ENCODE results near the gene C1S. TPM values are rescaled to one million over a fixed set of nuclear protein-coding genes. Genes with fewer than 3 reads are reported as not detected.
A peak's percentile ranks its signal among the peaks of the same experiment; 100 is the strongest.
"Not testable (repeated sequence)": the region's sequence is repeated elsewhere in the genome, so short reads cannot be mapped to it uniquely, and the experiment has no call there.

Gene C1S
- polyA plus RNA-seq, 1 donor = 80.5 TPM

DNA sequence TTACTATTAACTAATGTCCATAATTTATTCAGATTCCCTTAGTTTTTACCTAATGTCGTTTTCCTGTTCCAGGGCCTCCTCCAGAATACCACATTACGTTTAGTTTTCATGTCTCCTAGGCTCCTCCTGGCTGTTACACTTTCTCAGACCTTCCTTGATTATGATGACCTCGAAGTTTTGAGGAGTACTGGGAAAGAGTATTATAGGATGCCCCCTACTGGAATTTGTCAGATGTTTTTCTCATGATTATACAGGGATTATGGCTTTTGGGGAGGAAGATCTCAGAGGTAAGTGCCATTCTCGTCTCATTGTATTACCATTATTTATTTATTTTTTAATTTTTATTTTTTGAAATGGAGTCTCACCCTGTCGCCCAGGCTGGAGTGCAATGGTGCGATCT, 17.7 kb upstream of the C1S start:
- Histone ChIP-seq H3K4me1 (ENCODE audit: control insufficient read depth, insufficient read depth, low read length) (no peaks in the 10 kb centered on the region), H3K27me3 (ENCODE audit: control insufficient read depth, insufficient read depth, low read length) (no peaks in the 10 kb centered on the region), H3K27ac (ENCODE audit: low read length) (no peak overlapping the region), H3K36me3 (ENCODE audit: control insufficient read depth, insufficient read depth, low read length) (no peaks in the 10 kb centered on the region), H3K4me3 (ENCODE audit: low read length) (no peak overlapping the region), H3K9me3 (ENCODE audit: control insufficient read depth, low read depth, low read length) (no peaks in the 10 kb centered on the region)
- DNase-seq = peak; percentile 37 to 55
- WGBS (ENCODE audit: insufficient coverage, low lambda C conversion rate) = 43% methylated on average over 3 of the region's 6 CpGs

DNA sequence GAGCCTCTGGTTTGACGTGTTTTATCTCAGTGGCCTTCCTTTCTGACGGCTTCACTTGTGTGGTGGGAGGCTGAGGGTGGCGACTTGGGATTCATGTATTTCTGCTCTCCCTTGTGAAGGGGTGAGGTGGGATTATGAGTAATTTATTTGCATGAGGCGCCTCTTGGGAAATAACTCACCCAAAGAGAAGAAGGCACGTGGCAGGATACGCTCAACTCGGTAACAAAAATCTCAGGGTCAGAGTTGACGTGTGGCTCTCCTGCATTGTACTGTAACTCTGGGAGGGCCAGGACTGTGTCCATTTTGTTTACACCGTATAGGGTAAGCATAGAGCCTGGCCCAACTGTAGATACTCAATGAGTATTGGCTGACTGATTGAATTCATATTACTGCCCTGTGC, 14.6 kb upstream of the C1S start:
- Histone ChIP-seq H3K9me3 (ENCODE audit: control insufficient read depth, low read depth, low read length) (no peaks in the 10 kb centered on the region), H3K36me3 (ENCODE audit: control insufficient read depth, insufficient read depth, low read length) (no peaks in the 10 kb centered on the region), H3K4me1 (ENCODE audit: control insufficient read depth, insufficient read depth, low read length) (no peaks in the 10 kb centered on the region), H3K4me3 (ENCODE audit: low read length) (no peak overlapping the region), H3K27ac (ENCODE audit: low read length) (no peak overlapping the region), H3K27me3 (ENCODE audit: control insufficient read depth, insufficient read depth, low read length) (no peaks in the 10 kb centered on the region)
- WGBS (ENCODE audit: insufficient coverage, low lambda C conversion rate) = no CpG with 5 or more reads among the region's 9 CpGs
- DNase-seq = no peak

DNA sequence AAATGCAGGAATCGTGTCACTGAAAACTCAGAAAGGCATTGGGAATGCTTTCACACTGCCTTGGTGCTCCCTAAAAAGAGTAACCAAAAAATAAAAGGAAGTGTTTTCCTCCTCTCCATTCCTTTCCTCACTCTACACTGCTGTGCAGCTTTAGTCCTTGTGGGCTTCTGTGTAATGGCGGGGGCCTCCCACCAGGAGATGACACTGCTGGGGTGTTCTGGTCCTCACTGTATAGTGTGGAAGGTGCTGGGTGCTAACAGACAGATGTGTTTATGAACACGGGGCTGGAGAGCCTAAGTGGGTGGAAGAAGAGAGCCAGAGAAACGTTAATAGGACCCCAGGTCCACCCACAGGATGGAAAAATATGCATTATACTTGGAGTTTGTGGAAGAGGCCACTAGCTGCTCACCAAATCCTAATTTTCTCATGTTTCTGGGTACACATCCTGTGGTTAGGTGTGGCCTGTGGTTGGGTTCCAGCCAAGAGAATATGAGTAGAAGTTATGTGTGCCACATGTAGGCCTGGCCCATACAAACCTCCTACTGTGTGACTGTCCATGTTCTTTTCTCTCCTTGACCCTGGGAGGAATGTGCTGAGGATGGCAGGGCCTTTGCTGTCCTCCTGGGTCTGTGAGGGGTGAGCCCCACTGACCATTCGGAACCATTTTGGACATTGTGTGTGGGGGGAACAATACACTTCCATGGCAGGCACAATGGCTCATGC, 14.0 kb upstream of the C1S start:
- WGBS (ENCODE audit: insufficient coverage, low lambda C conversion rate) = no CpG with 5 or more reads among the region's 5 CpGs
- Histone ChIP-seq H3K4me3 (ENCODE audit: low read length) (no peak overlapping the region), H3K4me1 (ENCODE audit: control insufficient read depth, insufficient read depth, low read length) (no peaks in the 10 kb centered on the region), H3K27me3 (ENCODE audit: control insufficient read depth, insufficient read depth, low read length) (no peaks in the 10 kb centered on the region), H3K27ac (ENCODE audit: low read length) (no peak overlapping the region), H3K9me3 (ENCODE audit: control insufficient read depth, low read depth, low read length) (no peaks in the 10 kb centered on the region), H3K36me3 (ENCODE audit: control insufficient read depth, insufficient read depth, low read length) (no peaks in the 10 kb centered on the region)
- no peak for DNase-seq

DNA sequence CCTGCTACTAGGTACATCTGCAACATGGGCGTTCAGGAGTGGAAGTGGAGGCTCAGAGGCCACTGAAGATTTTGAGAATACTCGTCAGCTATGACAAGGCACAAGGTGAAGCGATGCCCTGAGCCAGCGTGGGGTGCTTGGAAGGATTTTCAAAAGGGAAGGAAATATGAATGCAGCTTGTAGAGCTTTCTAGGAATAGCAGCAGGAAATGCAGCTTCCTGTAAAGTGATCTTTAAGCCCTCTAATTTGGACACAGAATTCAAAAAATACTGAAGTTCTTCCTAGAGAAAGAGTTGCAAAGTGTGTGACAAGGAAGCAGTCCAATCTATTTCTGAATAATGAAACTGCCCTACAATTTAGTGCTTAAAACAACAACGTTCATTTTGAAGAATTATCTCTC, 13.2 kb upstream of the C1S start:
- WGBS (ENCODE audit: insufficient coverage, low lambda C conversion rate) = no CpG with 5 or more reads among the region's 5 CpGs
- Histone ChIP-seq H3K4me1 (ENCODE audit: control insufficient read depth, insufficient read depth, low read length) (no peaks in the 10 kb centered on the region), H3K9me3 (ENCODE audit: control insufficient read depth, low read depth, low read length) (no peaks in the 10 kb centered on the region), H3K4me3 (ENCODE audit: low read length) (no peak overlapping the region), H3K36me3 (ENCODE audit: control insufficient read depth, insufficient read depth, low read length) (no peaks in the 10 kb centered on the region), H3K27ac (ENCODE audit: low read length) (no peak overlapping the region), H3K27me3 (ENCODE audit: control insufficient read depth, insufficient read depth, low read length) (no peaks in the 10 kb centered on the region)
- no peak for DNase-seq

DNA sequence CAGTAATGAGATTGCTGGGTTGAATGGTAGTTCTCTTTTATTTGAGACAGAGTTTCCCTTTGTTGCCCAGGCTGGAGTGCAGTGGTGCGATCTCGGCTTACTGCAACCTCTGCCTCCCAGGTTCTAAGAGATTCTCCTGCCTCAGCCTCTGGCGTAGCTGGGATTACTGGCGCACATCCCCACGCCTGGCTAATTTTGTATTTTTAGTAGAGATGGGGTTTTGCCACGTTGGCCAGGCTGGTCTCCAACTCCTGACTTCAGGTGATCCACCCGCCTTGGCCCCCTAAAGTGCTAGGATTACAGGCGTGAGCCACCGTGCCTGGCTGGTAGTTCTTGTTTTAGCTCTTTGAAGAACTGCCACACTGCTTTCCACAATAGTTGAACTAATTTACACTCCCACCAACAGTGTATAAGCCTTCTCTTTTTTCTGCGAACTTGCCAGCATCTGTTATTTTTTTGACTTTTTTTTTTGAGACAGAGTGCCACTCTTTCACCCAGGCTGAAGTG, 11.0 kb upstream of the C1S start:
- not testable (repeated sequence) for DNase-seq; H3K4me3 ChIP-seq (ENCODE audit: low read length); H3K4me1 ChIP-seq (ENCODE audit: control insufficient read depth, insufficient read depth, low read length); H3K9me3 ChIP-seq (ENCODE audit: control insufficient read depth, low read depth, low read length); H3K36me3 ChIP-seq (ENCODE audit: control insufficient read depth, insufficient read depth, low read length); H3K27ac ChIP-seq (ENCODE audit: low read length); H3K27me3 ChIP-seq (ENCODE audit: control insufficient read depth, insufficient read depth, low read length)
- 100% methylated on average over 1 of the region's 10 CpGs for WGBS (ENCODE audit: insufficient coverage, low lambda C conversion rate)

DNA sequence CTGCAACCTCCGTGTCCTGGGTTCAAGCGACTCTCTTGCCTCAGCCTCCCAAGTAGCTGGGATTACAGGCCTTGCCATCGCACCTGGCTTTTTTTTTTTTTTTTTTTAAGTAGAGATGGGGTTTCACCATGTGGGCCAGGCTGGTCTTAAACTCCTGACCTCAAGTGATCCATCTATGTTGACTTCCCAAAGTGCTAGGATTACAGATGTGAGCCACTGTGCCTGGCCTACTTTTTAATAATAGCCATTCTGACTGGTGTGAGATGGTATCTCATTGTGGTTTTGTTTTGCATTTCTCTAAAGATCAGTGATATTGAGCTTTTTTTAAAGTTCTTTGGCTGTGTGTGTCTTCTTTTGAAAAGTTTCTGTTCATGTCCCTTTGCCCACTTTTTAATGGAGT, 10.5 kb upstream of the C1S start:
- not testable (repeated sequence) for H3K27me3 ChIP-seq (ENCODE audit: control insufficient read depth, insufficient read depth, low read length); H3K4me3 ChIP-seq (ENCODE audit: low read length); H3K27ac ChIP-seq (ENCODE audit: low read length); H3K36me3 ChIP-seq (ENCODE audit: control insufficient read depth, insufficient read depth, low read length); H3K9me3 ChIP-seq (ENCODE audit: control insufficient read depth, low read depth, low read length); H3K4me1 ChIP-seq (ENCODE audit: control insufficient read depth, insufficient read depth, low read length); DNase-seq
- no CpG with 5 or more reads among the region's 3 CpGs for WGBS (ENCODE audit: insufficient coverage, low lambda C conversion rate)

DNA sequence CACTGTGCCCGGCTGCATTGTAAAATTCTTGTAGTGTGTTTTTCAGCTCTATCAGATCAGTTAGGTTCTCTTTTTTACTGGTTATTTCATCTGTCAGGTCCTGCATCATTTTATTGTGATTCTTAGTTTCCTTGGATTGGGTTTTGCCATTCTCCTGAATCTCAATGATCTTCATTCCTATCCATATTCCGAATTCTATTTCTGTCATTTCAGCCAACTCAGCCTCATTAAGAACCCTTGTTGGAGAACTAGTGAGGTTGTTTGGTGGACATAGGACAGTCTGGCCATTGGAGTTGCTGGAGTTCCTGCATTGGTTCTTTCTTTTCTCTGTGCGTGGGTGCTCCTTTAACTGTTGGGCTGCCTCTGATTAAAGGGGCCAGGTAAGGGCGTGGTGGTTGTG, 5.6 kb upstream of the C1S start:
- WGBS (ENCODE audit: insufficient coverage, low lambda C conversion rate) = no CpG with 5 or more reads among the region's 4 CpGs
- DNase-seq = no peak
- no peaks in the 10 kb centered on the region for H3K36me3 ChIP-seq (ENCODE audit: control insufficient read depth, insufficient read depth, low read length)
- no peaks in the 10 kb centered on the region for H3K27me3 ChIP-seq (ENCODE audit: control insufficient read depth, insufficient read depth, low read length)
- H3K27ac ChIP-seq (ENCODE audit: low read length) = no peak overlapping the region
- no peaks in the 10 kb centered on the region for H3K9me3 ChIP-seq (ENCODE audit: control insufficient read depth, low read depth, low read length)
- H3K4me1 ChIP-seq (ENCODE audit: control insufficient read depth, insufficient read depth, low read length) = no peaks in the 10 kb centered on the region
- no peak overlapping the region for H3K4me3 ChIP-seq (ENCODE audit: low read length)

DNA sequence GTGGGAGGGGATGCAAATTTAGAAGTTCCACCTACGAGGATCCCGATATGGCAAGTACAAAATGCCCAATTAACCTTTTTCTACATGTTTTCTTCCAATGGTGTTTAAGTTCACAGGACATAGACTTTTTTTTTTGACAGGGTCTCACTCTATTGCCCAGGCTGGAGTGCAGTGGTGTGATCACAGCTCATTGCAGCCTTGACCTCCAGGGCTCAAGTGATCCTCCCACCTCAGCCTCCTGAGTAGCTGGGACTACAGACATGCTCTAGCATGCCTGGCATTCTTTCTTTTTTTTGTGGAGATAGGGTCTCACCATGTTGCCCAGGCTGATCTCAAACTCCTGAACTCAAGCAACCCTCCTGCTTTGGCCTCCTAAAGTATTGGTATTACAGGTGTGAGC, 4.8 kb upstream of the C1S start:
- WGBS (ENCODE audit: insufficient coverage, low lambda C conversion rate) = no CpG with 5 or more reads among the region's 2 CpGs
- not testable (repeated sequence) for H3K27me3 ChIP-seq (ENCODE audit: control insufficient read depth, insufficient read depth, low read length); H3K4me3 ChIP-seq (ENCODE audit: low read length); H3K4me1 ChIP-seq (ENCODE audit: control insufficient read depth, insufficient read depth, low read length); H3K9me3 ChIP-seq (ENCODE audit: control insufficient read depth, low read depth, low read length); DNase-seq; H3K27ac ChIP-seq (ENCODE audit: low read length); H3K36me3 ChIP-seq (ENCODE audit: control insufficient read depth, insufficient read depth, low read length)

DNA sequence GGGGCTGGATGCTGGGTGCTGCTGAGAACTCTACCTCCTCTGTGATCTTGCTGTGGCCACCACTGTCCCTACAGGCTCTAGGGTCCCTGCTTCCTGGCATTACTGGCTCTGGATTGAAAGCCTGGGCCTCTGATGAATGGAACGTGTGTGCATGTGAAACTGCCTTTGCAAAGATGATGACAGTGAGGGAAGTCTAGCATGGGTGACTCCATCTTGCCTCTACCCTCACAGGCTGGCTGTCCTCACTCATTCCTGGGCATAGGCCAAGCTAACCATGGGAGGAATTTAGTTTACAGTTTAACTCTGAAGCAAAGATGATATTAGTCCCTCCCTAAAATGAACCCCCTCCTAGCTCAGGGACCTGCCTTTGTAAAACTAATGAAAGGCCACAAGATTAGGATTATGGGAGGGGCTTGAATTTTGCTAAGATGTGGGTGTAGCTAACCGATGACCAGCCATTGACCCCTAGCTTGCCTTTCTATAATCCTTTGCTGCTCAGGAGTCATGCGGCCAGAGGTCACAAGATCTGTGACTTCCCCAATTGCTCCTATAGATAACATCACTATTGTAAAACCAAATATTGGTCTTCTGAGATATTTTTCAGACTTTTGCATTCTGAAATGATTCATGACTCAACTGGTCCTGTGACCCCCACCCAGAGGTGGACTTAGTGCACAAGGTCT, 2.2 kb upstream of the C1S start:
- WGBS (ENCODE audit: insufficient coverage, low lambda C conversion rate) = no CpG with 5 or more reads among the region's 3 CpGs
- H3K4me3 ChIP-seq (ENCODE audit: low read length) = no peak overlapping the region
- no peak overlapping the region for H3K27ac ChIP-seq (ENCODE audit: low read length)
- H3K4me1 ChIP-seq (ENCODE audit: control insufficient read depth, insufficient read depth, low read length) = no peaks in the 10 kb centered on the region
- no peaks in the 10 kb centered on the region for H3K36me3 ChIP-seq (ENCODE audit: control insufficient read depth, insufficient read depth, low read length)
- H3K27me3 ChIP-seq (ENCODE audit: control insufficient read depth, insufficient read depth, low read length) = no peaks in the 10 kb centered on the region
- H3K9me3 ChIP-seq (ENCODE audit: control insufficient read depth, low read depth, low read length) = no peaks in the 10 kb centered on the region
- no peak for DNase-seq

DNA sequence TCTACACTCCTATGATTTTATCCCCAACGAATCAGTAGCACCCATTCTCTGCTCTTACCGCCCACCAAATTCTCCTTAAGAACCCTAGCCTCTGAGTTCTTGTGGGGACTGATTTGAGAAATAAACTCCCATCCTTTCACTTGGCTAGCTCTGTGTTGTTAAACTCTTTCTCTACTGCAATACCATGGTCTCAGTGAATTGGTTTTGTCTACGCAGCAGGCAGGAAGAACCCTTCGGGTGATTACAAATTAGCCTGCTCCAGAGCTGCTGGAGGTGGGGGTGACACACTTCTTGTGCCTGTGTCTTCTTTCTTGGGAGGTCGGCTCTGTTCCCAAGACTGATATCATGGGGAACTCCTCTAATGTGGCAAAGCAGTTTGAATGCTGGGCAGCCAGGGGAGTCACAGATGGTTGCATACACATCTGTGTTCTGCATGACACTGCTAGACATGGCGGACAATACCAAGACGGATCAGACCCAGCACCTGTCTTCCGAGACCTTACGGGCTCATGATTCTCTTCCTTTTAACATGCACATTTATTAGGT, 1.6 kb upstream of the C1S start:
- 100% methylated on average over 1 of the region's 9 CpGs for WGBS (ENCODE audit: insufficient coverage, low lambda C conversion rate)
- Histone ChIP-seq H3K9me3 (ENCODE audit: control insufficient read depth, low read depth, low read length) (no peaks in the 10 kb centered on the region), H3K36me3 (ENCODE audit: control insufficient read depth, insufficient read depth, low read length) (no peaks in the 10 kb centered on the region), H3K4me3 (ENCODE audit: low read length) (no peak overlapping the region), H3K27ac (ENCODE audit: low read length) (no peak overlapping the region), H3K4me1 (ENCODE audit: control insufficient read depth, insufficient read depth, low read length) (no peaks in the 10 kb centered on the region), H3K27me3 (ENCODE audit: control insufficient read depth, insufficient read depth, low read length) (no peaks in the 10 kb centered on the region)
- DNase-seq = no peak

Data from large intestine (tissue), 3 donors.